G401 (cell line): ENCODE data around the gene ERC2. TPM values are rescaled to one million over a fixed set of nuclear protein-coding genes. Genes with fewer than 3 reads are reported as not detected.
"Not testable (repeated sequence)": the region's sequence is repeated elsewhere in the genome, so short reads cannot be mapped to it uniquely, and the experiment has no call there.

Source experiments
- DNase-seq: peaks from one replicate; pipeline ENCODE4 v3.0.0-alpha.2; 2015; ENCODE audit warnings: low spot score
- in situ Hi-C: cut with HindIII; loops from 2 replicates; pipeline ENCODE4 v1.10.0; 2016; ENCODE audit warnings: low sequenced_read_pairs, mixed read lengths
- total RNA-seq: library from RNA; depleted of rRNA; stranded (reverse); fragments of >200 nt; shearing (Covaris generic); gene quantifications from 2 replicates; pipeline ENCODE4 v1.2.3, GENCODE V29; 2014; rRNA removed

ERC2 gene
- 1.4 and 3.8 TPM in 2 replicates for total RNA-seq

GRCh38 chr3:56468184-56469106, at the start of gene ERC2:
TSS of gene ERC2 (minus strand) at chr3:56468467.
- peak; percentile 76 for DNase-seq
- in situ Hi-C loops: no loop called here

GRCh38 chr3:56502738-56503137, 34.5 kb upstream of the ERC2 start:
- in situ Hi-C loops: no loop called here
- no peak for DNase-seq

GRCh38 chr3:56496376-56496775, 28.1 kb upstream of the ERC2 start:
- in situ Hi-C loops, DNase-seq: not testable (repeated sequence)

- peak; percentile 80 for DNase-seq
- in situ Hi-C loops: no loop called here
Observed at GRCh38 chr3:56494679-56495322, 26.5 kb upstream of the ERC2 start.

- in situ Hi-C loops: no loop called here
- DNase-seq: no peak
Observed at GRCh38 chr3:56491566-56491965, 23.3 kb upstream of the ERC2 start.

GRCh38 chr3:56488812-56489600, 20.7 kb upstream of the ERC2 start:
- in situ Hi-C loops: no loop called here
- no peak for DNase-seq

- no peak for DNase-seq
- in situ Hi-C loops: no loop called here
Observed at GRCh38 chr3:56484525-56485032, 16.3 kb upstream of the ERC2 start.

- DNase-seq: no peak
- in situ Hi-C loops: no loop called here
Observed at GRCh38 chr3:56484122-56484521, 15.9 kb upstream of the ERC2 start.

- in situ Hi-C loops: no loop called here
- no peak for DNase-seq
Observed at GRCh38 chr3:56477646-56478045, 9.4 kb upstream of the ERC2 start.

- in situ Hi-C loops: no loop called here
- DNase-seq: no peak
Observed at GRCh38 chr3:56476771-56477170, 8.5 kb upstream of the ERC2 start.

GRCh38 chr3:56471771-56472170, 3.5 kb upstream of the ERC2 start:
- in situ Hi-C loops: no loop called here
- no peak for DNase-seq

GRCh38 chr3:56469141-56469540, 874 bp upstream of the ERC2 start:
- peak; percentile 43 for DNase-seq
- in situ Hi-C loops: no loop called here

- in situ Hi-C loops: no loop called here
Observed at GRCh38 chr3:56467801-56468183, 475 bp downstream of the ERC2 start.

GRCh38 chr3:56467108-56467507, 1.2 kb downstream of the ERC2 start:
- in situ Hi-C loops: no loop called here

More at GRCh38 chr3:56467801-56468183, 475 bp downstream of the ERC2 start:
- DNase-seq: peak; percentile 29

GRCh38 chr3:56459719-56460118, 8.5 kb downstream of the ERC2 start:
- no peak for DNase-seq
- in situ Hi-C loops: no loop called here

More at GRCh38 chr3:56467108-56467507, 1.2 kb downstream of the ERC2 start:
- peak; percentile 98 for DNase-seq

- in situ Hi-C loops: no loop called here
- no peak for DNase-seq
Observed at GRCh38 chr3:56459104-56459496, 9.2 kb downstream of the ERC2 start.

- in situ Hi-C loops: no loop called here
- no peak for DNase-seq
Observed at GRCh38 chr3:56458496-56459103, 9.7 kb downstream of the ERC2 start.

- in situ Hi-C loops: no loop called here
Observed at GRCh38 chr3:56456117-56456516, 12.2 kb downstream of the ERC2 start.

GRCh38 chr3:56453011-56453410, 15.3 kb downstream of the ERC2 start:
- no peak for DNase-seq
- in situ Hi-C loops: no loop called here

More at GRCh38 chr3:56456117-56456516, 12.2 kb downstream of the ERC2 start:
- no peak for DNase-seq
